ENCODE measurements around the gene P4HA1.
"Not testable (repeated sequence)": the region's sequence is repeated elsewhere in the genome, so short reads cannot be mapped to it uniquely, and the experiment has no call there.

P4HA1 gene

DNA sequence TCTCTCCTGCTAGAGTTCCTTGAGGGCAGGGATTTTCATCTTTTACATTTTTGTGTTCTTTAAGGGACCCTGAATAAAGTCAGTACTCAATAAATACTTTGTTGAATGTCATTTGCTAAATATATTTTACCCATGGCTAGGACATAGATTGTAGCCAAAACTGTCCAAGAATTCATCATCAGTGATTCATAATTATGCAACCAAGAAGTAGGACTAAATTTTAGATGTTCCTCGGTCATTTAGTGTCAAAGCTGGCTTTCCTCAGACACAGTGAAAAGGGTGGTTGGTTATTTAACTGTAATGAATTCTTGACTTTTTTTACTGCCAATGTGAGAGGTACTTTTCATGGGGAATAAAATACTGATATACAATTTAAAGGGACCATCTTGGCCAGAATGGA lies 16.9 kb upstream of the P4HA1 start:
- Histone ChIP-seq H3K9ac (ENCODE audit: low read length) (no peak overlapping the region), H3K27me3 (ENCODE audit: control insufficient read depth, insufficient read depth, low read length) (no peaks in the 10 kb centered on the region), H3K4me3 (ENCODE audit: low read length) (no peak overlapping the region), H3K36me3 (ENCODE audit: control insufficient read depth, insufficient read depth, low read length) (no peaks in the 10 kb centered on the region), H3K4me1 (ENCODE audit: control insufficient read depth, insufficient read depth, low read length) (no peaks in the 10 kb centered on the region), H3K27ac (ENCODE audit: low read depth, low read length) (no peak overlapping the region)

DNA sequence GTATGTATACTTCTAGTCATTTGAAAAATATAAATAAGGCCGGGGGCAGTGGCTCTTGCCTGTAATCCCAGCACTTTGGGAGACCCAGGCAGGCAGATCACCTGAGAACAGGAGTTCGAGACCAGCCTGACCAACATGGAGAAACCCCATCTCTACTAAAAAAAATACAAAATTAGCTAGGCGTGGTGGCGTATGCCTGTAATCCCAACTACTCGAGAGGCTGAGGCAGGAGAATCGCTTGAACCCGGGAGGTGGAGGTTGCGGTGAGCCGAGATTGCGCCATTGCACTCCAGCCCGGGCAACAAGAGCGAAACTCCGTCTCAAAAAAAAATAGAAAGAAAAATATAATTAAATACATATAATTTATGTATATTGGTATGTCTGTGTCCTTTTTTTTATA lies 15.4 kb upstream of the P4HA1 start:
- H3K27ac ChIP-seq (ENCODE audit: low read depth, low read length); H3K9ac ChIP-seq (ENCODE audit: low read length); H3K36me3 ChIP-seq (ENCODE audit: control insufficient read depth, insufficient read depth, low read length); H3K27me3 ChIP-seq (ENCODE audit: control insufficient read depth, insufficient read depth, low read length); H3K4me1 ChIP-seq (ENCODE audit: control insufficient read depth, insufficient read depth, low read length); H3K4me3 ChIP-seq (ENCODE audit: low read length): not testable (repeated sequence)

DNA sequence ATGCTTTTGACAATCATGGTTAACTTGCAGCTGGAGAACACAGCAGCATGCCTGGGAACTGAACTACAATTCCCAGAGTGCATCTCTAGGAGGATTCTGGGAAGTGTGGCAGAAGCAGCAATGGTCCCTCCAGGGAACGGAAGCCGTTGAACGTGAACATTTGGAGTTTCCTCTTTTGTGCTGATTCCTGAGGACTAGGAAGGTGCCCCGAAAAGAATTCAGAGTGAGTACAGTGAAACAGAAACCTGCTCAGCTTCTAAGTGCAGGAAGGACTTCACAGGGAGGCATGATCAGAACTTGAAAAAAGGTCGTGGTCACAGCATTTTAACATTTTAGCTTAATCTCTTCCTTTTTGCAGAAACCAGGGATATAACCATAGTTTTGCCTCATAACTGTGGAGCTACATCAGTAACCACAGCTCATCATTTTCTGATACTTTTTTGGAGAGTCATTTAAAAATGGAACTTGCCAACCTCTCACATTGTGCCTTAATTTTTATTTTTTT lies 13.7 kb upstream of the P4HA1 start, which contains the start of gene NUDT13:
NUDT13 (plus strand) TSS at position 111 of the 505 bp plus-strand sequence. CDS start 3,911 bp downstream, outside the sequence.
- peak within 1 kb of the TSS; percentile 84 for H3K27ac ChIP-seq (ENCODE audit: low read depth, low read length)
- no peak within 1 kb of the TSS for H3K9ac ChIP-seq (ENCODE audit: low read length)

DNA sequence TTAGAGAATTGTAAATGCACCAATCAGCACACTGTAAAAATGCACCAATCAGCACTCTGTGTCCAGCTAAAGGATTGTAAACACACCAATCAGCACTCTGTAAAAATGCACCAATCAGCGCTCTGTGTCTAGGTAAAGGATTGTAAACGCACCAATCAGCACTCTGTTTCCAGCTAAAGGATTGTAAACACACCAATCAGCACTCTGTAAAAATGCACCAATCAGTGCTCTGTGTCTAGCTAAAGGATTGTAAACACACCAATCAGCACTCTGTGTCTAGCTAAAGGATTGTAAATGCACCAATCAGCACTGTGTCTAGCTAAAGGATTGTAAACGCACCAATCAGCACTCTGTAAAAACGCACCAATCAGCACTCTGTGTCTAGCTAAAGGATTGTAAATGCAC lies 12.6 kb upstream of the P4HA1 start:
- not testable (repeated sequence) for H3K36me3 ChIP-seq (ENCODE audit: control insufficient read depth, insufficient read depth, low read length); H3K27ac ChIP-seq (ENCODE audit: low read depth, low read length); H3K4me1 ChIP-seq (ENCODE audit: control insufficient read depth, insufficient read depth, low read length); H3K9ac ChIP-seq (ENCODE audit: low read length); H3K27me3 ChIP-seq (ENCODE audit: control insufficient read depth, insufficient read depth, low read length); H3K4me3 ChIP-seq (ENCODE audit: low read length)

More for the DNA sequence above, 13.7 kb upstream of the P4HA1 start, which contains the start of gene NUDT13:
- Histone ChIP-seq H3K4me3 (ENCODE audit: low read length) (peak within 1 kb of the TSS; percentile 86), H3K36me3 (ENCODE audit: control insufficient read depth, insufficient read depth, low read length) (no peaks in the 10 kb centered on the region), H3K4me1 (ENCODE audit: control insufficient read depth, insufficient read depth, low read length) (no peaks in the 10 kb centered on the region), H3K27me3 (ENCODE audit: control insufficient read depth, insufficient read depth, low read length) (no peaks in the 10 kb centered on the region)

DNA sequence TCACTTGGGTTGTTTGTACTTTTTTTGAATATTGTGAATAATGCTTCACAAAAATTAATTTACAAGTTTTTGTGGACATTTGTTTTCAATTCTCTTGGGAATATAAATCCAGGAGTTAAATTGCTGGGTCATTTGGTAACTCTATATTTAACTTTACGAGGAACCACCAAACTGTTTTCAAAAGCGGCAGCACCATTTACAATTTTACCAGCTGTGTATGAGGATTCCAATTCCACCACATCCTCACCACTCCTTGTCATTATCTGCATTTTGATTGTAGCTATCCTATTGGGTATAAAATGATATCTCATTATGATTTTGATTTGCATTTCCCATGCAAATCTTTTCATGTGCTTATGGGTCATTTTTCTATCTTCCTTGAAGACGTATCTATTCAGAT lies 9.6 kb upstream of the P4HA1 start:
- no peaks in the 10 kb centered on the region for H3K36me3 ChIP-seq (ENCODE audit: control insufficient read depth, insufficient read depth, low read length)
- no peak overlapping the region for H3K9ac ChIP-seq (ENCODE audit: low read length)

DNA sequence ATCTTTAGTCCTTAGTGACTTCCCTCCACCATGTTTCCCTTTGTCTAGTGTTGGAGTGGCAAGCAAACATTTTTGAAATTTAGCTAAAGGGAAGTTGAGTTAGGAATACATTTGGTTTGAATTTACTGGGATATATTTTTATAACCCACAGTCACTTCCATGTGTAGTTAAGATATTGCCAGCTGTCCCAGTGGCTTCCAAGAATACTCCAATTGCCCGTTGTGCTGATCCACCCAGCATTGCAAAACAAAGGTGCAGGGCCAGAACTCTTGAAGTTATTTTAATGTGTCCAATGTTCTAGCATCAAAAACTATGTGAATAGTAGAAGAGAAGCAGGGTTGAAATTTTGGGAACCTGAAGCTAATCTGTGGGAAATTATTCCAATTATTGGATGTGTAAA lies 2.5 kb upstream of the P4HA1 start:
- H3K27ac ChIP-seq (ENCODE audit: low read depth, low read length): no peak overlapping the region

More for the DNA sequence above, 9.6 kb upstream of the P4HA1 start:
- no peaks in the 10 kb centered on the region for H3K27me3 ChIP-seq (ENCODE audit: control insufficient read depth, insufficient read depth, low read length)
- no peaks in the 10 kb centered on the region for H3K4me1 ChIP-seq (ENCODE audit: control insufficient read depth, insufficient read depth, low read length)
- no peak overlapping the region for H3K27ac ChIP-seq (ENCODE audit: low read depth, low read length)
- no peak overlapping the region for H3K4me3 ChIP-seq (ENCODE audit: low read length)

DNA sequence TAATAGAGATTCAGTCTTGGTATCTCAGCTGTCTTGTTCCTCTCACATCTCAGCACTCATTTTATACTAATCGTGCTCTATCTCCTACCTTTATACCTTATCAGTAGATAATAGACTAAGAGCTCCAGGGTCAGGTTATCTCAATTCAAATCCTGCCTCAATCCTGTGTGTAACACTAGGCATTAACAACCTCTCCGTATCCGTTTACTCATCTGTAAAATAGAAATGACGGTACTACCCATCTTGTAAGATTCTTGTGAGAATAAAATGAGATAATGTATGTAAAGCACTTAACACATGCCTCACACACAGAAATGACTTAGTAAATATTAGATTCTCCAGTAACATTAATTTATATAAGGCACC lies 622 bp upstream of the P4HA1 start:
- H3K27me3 ChIP-seq (ENCODE audit: control insufficient read depth, insufficient read depth, low read length): no peaks in the 10 kb centered on the region
- no peaks in the 10 kb centered on the region for H3K36me3 ChIP-seq (ENCODE audit: control insufficient read depth, insufficient read depth, low read length)
- H3K27ac ChIP-seq (ENCODE audit: low read depth, low read length): peak overlapping the region; percentile 93
- H3K4me1 ChIP-seq (ENCODE audit: control insufficient read depth, insufficient read depth, low read length): peaks cover 13% of the 10 kb centered on the region
- H3K4me3 ChIP-seq (ENCODE audit: low read length): peak overlapping the region; percentile 97
- peak overlapping the region; percentile 77 for H3K9ac ChIP-seq (ENCODE audit: low read length)

More for the DNA sequence above, 2.5 kb upstream of the P4HA1 start:
- H3K36me3 ChIP-seq (ENCODE audit: control insufficient read depth, insufficient read depth, low read length): no peaks in the 10 kb centered on the region
- no peaks in the 10 kb centered on the region for H3K27me3 ChIP-seq (ENCODE audit: control insufficient read depth, insufficient read depth, low read length)
- no peak overlapping the region for H3K4me3 ChIP-seq (ENCODE audit: low read length)
- H3K4me1 ChIP-seq (ENCODE audit: control insufficient read depth, insufficient read depth, low read length): peaks cover 10% of the 10 kb centered on the region
- H3K9ac ChIP-seq (ENCODE audit: low read length): no peak overlapping the region

GRCh38 chr10:73096041-73096448 lies 621 bp downstream of the P4HA1 start:
- H3K9ac ChIP-seq (ENCODE audit: low read length): peak overlapping the region; percentile 94
- H3K27ac ChIP-seq (ENCODE audit: low read depth, low read length): peak overlapping the region; percentile 93
- peak overlapping the region; percentile 97 for H3K4me3 ChIP-seq (ENCODE audit: low read length)
- no peaks in the 10 kb centered on the region for H3K36me3 ChIP-seq (ENCODE audit: control insufficient read depth, insufficient read depth, low read length)
- no peaks in the 10 kb centered on the region for H3K27me3 ChIP-seq (ENCODE audit: control insufficient read depth, insufficient read depth, low read length)
- peaks cover 13% of the 10 kb centered on the region for H3K4me1 ChIP-seq (ENCODE audit: control insufficient read depth, insufficient read depth, low read length)

GRCh38 chr10:73095481-73096021 lies 1.1 kb downstream of the P4HA1 start:
- no peaks in the 10 kb centered on the region for H3K36me3 ChIP-seq (ENCODE audit: control insufficient read depth, insufficient read depth, low read length)
- peak overlapping the region; percentile 94 for H3K9ac ChIP-seq (ENCODE audit: low read length)
- H3K27me3 ChIP-seq (ENCODE audit: control insufficient read depth, insufficient read depth, low read length): no peaks in the 10 kb centered on the region

GRCh38 chr10:73094986-73095480 lies 1.6 kb downstream of the P4HA1 start:
- Histone ChIP-seq H3K27ac (ENCODE audit: low read depth, low read length) (peak overlapping the region; percentile 93), H3K4me3 (ENCODE audit: low read length) (peak overlapping the region; percentile 97), H3K27me3 (ENCODE audit: control insufficient read depth, insufficient read depth, low read length) (no peaks in the 10 kb centered on the region), H3K9ac (ENCODE audit: low read length) (no peak overlapping the region), H3K4me1 (ENCODE audit: control insufficient read depth, insufficient read depth, low read length) (peaks cover 13% of the 10 kb centered on the region), H3K36me3 (ENCODE audit: control insufficient read depth, insufficient read depth, low read length) (no peaks in the 10 kb centered on the region)

More at GRCh38 chr10:73095481-73096021, 1.1 kb downstream of the P4HA1 start:
- peaks cover 13% of the 10 kb centered on the region for H3K4me1 ChIP-seq (ENCODE audit: control insufficient read depth, insufficient read depth, low read length)
- H3K4me3 ChIP-seq (ENCODE audit: low read length): peak overlapping the region; percentile 97
- H3K27ac ChIP-seq (ENCODE audit: low read depth, low read length): peak overlapping the region; percentile 93

DNA sequence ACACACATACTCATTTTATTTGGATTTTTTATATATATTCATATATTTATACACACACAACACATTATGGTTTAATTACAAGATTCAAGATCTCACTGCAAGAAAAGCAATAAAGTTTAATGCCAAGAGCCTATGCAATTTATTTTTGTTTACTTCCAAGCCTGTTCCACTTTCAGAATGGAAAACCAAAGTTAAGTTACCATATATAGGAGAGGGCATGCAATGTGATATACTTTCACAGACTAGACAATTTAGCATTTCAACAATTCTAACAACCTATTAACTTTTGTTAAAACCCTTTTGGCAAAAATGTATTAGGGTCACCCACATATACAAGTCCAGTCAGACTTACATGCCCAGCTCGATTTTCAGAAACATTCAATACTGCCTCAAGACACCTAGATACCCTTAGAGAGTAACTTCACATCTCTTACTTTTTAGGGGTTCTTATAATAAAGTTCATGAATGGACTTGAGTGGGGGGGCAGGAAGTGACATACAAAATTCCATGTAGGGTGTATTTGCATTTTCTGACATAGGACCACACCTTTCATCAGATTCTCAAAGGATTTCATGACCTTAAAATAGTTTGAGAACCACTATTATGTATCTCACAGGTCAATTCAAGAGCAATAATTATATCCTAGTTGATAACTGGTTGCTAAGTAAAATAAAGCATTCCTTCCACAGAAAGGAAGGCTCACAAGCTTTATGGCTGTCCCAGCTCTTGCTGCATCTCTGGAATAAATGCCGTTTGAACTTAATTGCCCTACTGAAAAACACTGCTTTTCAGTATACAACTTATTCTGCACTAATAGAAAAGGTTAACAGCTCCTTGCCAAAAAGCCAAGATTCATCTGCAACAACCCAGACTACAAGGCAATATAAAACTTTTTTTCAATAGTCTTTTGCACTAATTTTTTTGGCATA lies 2.5 kb downstream of the P4HA1 start:
- Histone ChIP-seq H3K27me3 (ENCODE audit: control insufficient read depth, insufficient read depth, low read length) (no peaks in the 10 kb centered on the region), H3K27ac (ENCODE audit: low read depth, low read length) (no peak overlapping the region), H3K4me1 (ENCODE audit: control insufficient read depth, insufficient read depth, low read length) (peaks cover 13% of the 10 kb centered on the region), H3K9ac (ENCODE audit: low read length) (no peak overlapping the region), H3K36me3 (ENCODE audit: control insufficient read depth, insufficient read depth, low read length) (no peaks in the 10 kb centered on the region), H3K4me3 (ENCODE audit: low read length) (no peak overlapping the region)

DNA sequence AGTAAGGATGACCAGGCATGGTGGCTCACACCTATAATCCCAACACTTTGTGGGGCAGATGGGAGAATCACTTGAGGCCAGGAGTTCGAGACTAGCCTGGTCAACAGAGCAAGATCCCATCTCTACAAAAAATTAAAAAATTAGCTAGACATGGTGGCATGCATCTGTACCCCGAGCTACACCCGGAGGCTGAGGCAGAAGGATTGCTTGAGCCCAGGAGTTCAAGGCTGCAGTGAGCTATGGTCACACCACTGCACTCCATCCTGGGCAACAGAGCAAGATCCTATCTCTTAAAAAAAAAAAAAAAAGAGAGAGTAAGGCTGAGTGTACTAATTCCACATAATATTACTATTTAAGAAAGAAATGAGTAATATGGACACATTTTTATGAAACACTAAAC lies 3.8 kb downstream of the P4HA1 start:
- H3K36me3 ChIP-seq (ENCODE audit: control insufficient read depth, insufficient read depth, low read length): no peaks in the 10 kb centered on the region
- peaks cover 13% of the 10 kb centered on the region for H3K4me1 ChIP-seq (ENCODE audit: control insufficient read depth, insufficient read depth, low read length)
- no peaks in the 10 kb centered on the region for H3K27me3 ChIP-seq (ENCODE audit: control insufficient read depth, insufficient read depth, low read length)
- H3K4me3 ChIP-seq (ENCODE audit: low read length): no peak overlapping the region
- H3K27ac ChIP-seq (ENCODE audit: low read depth, low read length): no peak overlapping the region
- H3K9ac ChIP-seq (ENCODE audit: low read length): no peak overlapping the region

All from rectal smooth muscle tissue (tissue), 1 donor.